Neural cell (in vitro differentiated cells): ENCODE data around the gene RNASE13. TPM values are rescaled to one million over a fixed set of nuclear protein-coding genes. Genes with fewer than 3 reads are reported as not detected.
A peak's percentile ranks its signal among the peaks of the same experiment; 100 is the strongest.

ENCODE experiments used
- H2AFZ ChIP-seq: fragments of 200-600, 300-800 bp; sonication (generic), shearing (Covaris generic); 2 replicates; pipeline ENCODE4 v1.6.0; 2014; ENCODE audit warnings: low read depth, mild to moderate bottlenecking, antibody characterized with exemption, low read length, moderate library complexity
- H3F3A ChIP-seq: fragments of 200-600 bp; shearing (Covaris generic); 2 replicates; pipeline ENCODE4 v1.6.1; 2016; ENCODE audit warnings: mild to moderate bottlenecking, moderate library complexity, mixed read lengths, antibody characterized with exemption, low read length; ENCODE audit not compliant: insufficient read depth, poor library complexity, severe bottlenecking
- H3K27ac ChIP-seq: fragments of 200-600, 300-800 bp; sonication (generic), shearing (Covaris generic); 2 replicates; pipeline ENCODE4 v1.5.1; 2014; ENCODE audit warnings: mild to moderate bottlenecking, low read length, moderate library complexity
- H3K27me3 ChIP-seq: fragments of 300-800, 200-600 bp; sonication (generic), shearing (Covaris generic); 2 replicates; pipeline ENCODE4 v1.6.0; 2014; ENCODE audit warnings: mild to moderate bottlenecking, low read depth, low read length, moderate library complexity; ENCODE audit not compliant: insufficient read depth
- H3K36me3 ChIP-seq: fragments of 300-800, 200-600 bp; sonication (generic), shearing (Covaris generic); 2 replicates; pipeline ENCODE4 v1.5.1; 2014; ENCODE audit warnings: mild to moderate bottlenecking, antibody characterized with exemption, low read length, moderate library complexity; ENCODE audit not compliant: insufficient read depth
- H3K4me2 ChIP-seq: fragments of 300-800, 200-600 bp; sonication (generic), shearing (Covaris generic); 2 replicates; pipeline ENCODE4 v1.6.0; 2014; ENCODE audit warnings: mild to moderate bottlenecking, low read length
- H3K4me3 ChIP-seq: fragments of 300-800, 200-600 bp; sonication (generic), shearing (Covaris generic); 2 replicates; pipeline ENCODE4 v1.5.1; 2014; ENCODE audit warnings: mild to moderate bottlenecking, low read length, moderate library complexity
- H3K79me2 ChIP-seq: fragments of 200-600 bp; shearing (Covaris generic); replicated peaks from 2 replicates; pipeline ENCODE4 v1.6.0; 2014; ENCODE audit warnings: mild to moderate bottlenecking, low read length, moderate library complexity; ENCODE audit not compliant: insufficient read depth
- H3K9ac ChIP-seq: fragments of 300-800, 200-600 bp; sonication (generic), shearing (Covaris generic); 2 replicates; pipeline ENCODE4 v1.6.1; 2016; ENCODE audit warnings: mild to moderate bottlenecking, low read length, mixed read lengths
- H3K9me2 ChIP-seq: fragments of 200-600 bp; shearing (Covaris generic); 2 replicates; pipeline ENCODE4 v1.6.1; 2016; ENCODE audit warnings: mild to moderate bottlenecking, low read length, mixed read lengths; ENCODE audit not compliant: insufficient read depth
- H3K9me3 ChIP-seq: fragments of 200-600, 300-800 bp; sonication (generic), shearing (Covaris generic); 2 replicates; pipeline ENCODE4 v1.6.1; 2016; ENCODE audit warnings: mild to moderate bottlenecking, mixed run types, low read length, moderate library complexity, mixed read lengths
- H4K20me1 ChIP-seq: fragments of 200-600 bp; shearing (Covaris generic); 2 replicates; pipeline ENCODE4 v1.6.1; 2016; ENCODE audit warnings: mild to moderate bottlenecking, mixed run types; ENCODE audit not compliant: insufficient read depth
- EZH2 ChIP-seq: fragments of 200-600, 300-800 bp; shearing (Covaris generic), sonication (generic); IDR thresholded peaks from 2 replicates; pipeline ENCODE4 v1.6.1; 2014; ENCODE audit warnings: antibody characterized with exemption, low read length, borderline replicate concordance, mild to moderate bottlenecking; ENCODE audit not compliant: insufficient read depth, poor library complexity, severe bottlenecking
- MXI1 ChIP-seq: fragments of 450-650 bp; conservative IDR thresholded peaks from 2 replicates; pipeline ENCODE4 v1.6.1; 2014; ENCODE audit warnings: antibody characterized with exemption, mild to moderate bottlenecking; ENCODE audit not compliant: poor library complexity, severe bottlenecking
- POLR2AphosphoS5 ChIP-seq: IDR thresholded peaks from 2 replicates; pipeline ENCODE4 v1.6.1; 2012
- RAD21 ChIP-seq: fragments of 450-650 bp; conservative IDR thresholded peaks from 2 replicates; pipeline ENCODE4 v1.6.1; 2014; ENCODE audit warnings: antibody characterized with exemption, mild to moderate bottlenecking, moderate library complexity
- SMC3 ChIP-seq: fragments of 450-650 bp; conservative IDR thresholded peaks from 2 replicates; pipeline ENCODE4 v1.6.1; 2014; ENCODE audit warnings: antibody characterized with exemption, mild to moderate bottlenecking, moderate library complexity; ENCODE audit not compliant: poor library complexity
- TAF1 ChIP-seq: IDR thresholded peaks from 2 replicates; pipeline ENCODE4 v1.6.1; 2012; ENCODE audit warnings: low read depth
- polyA plus RNA-seq: library from polyadenylated mRNA; depleted of rRNA; stranded (reverse); fragments of >200 nt; gene quantifications from 2 replicates; pipeline ENCODE4 v1.2.3, GENCODE V29; 2014
- TF ChIP-seq, protein P1 (sequence below): IDR thresholded peaks from 2 replicates; pipeline ENCODE4 v1.6.1; 2012; ENCODE audit warnings: borderline replicate concordance
- TF ChIP-seq, protein P2 (sequence below): fragments of 450-650 bp; IDR thresholded peaks from 2 replicates; pipeline ENCODE4 v1.5.1; 2014; ENCODE audit warnings: antibody characterized with exemption, mild to moderate bottlenecking, moderate library complexity; ENCODE audit not compliant: poor library complexity, severe bottlenecking

RNASE13 gene
- polyA plus RNA-seq, 1 donor from 2014 or later, result not detected

DNA sequence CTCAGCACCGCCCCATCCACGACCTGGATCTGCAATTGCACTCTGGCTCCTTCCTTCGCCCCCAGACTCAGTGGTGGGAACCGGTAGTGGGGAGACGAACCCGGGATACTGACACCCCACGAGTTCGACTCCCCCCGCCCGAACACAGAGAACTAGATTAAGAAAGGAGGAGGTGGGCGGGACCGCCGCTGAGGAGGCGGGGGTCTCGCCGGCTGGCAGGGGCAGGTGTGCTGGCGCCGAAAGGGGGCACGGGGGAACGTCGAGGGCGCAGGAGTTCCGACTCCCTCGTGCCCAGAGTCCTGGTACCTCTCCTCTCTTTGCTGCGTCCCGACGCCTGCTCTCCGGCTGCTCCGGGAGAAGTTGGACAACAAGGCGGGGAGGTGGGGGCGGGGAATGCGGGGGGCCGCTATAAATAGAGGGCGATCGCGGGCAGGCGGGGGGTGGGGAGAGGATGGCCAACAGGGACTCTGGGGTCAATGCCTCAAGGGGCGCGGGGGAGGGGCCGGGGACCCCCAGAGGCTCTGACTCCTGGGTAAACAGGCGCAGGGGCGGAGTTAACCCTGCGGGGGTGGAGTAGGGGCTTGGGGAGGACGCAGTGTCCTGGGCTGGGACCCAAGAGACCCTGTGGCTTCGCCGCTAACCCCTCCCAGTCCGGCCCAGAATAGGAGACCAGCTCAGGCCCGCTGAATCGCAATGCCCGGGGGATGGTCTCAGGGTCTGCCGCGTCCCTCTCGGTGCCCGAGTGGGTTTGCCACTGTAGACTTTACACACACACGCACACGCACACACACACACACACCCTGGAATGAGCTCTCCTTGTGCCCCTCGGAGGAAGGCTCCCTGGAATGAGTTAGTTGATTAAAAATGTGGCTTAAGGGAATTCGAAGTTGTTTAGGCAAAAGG, 9.0 kb downstream of the RNASE13 start:
- Histone ChIP-seq H3K27ac (no peak overlapping the region), H3K9ac (peak overlapping the region; percentile 69), H3K4me2 (no peak overlapping the region), H3K4me3 (peak overlapping the region; percentile 77), H3K36me3 (no peaks in the 10 kb centered on the region), H3K79me2 (no peaks in the 10 kb centered on the region), H2AFZ (no peak overlapping the region), H3K9me3 (no peaks in the 10 kb centered on the region), H3F3A (no peaks in the 10 kb centered on the region), H3K9me2 (no peaks in the 10 kb centered on the region), H3K27me3 (peaks cover 19% of the 10 kb centered on the region), H4K20me1 (no peaks in the 10 kb centered on the region)
- TF ChIP-seq, protein P1, sequence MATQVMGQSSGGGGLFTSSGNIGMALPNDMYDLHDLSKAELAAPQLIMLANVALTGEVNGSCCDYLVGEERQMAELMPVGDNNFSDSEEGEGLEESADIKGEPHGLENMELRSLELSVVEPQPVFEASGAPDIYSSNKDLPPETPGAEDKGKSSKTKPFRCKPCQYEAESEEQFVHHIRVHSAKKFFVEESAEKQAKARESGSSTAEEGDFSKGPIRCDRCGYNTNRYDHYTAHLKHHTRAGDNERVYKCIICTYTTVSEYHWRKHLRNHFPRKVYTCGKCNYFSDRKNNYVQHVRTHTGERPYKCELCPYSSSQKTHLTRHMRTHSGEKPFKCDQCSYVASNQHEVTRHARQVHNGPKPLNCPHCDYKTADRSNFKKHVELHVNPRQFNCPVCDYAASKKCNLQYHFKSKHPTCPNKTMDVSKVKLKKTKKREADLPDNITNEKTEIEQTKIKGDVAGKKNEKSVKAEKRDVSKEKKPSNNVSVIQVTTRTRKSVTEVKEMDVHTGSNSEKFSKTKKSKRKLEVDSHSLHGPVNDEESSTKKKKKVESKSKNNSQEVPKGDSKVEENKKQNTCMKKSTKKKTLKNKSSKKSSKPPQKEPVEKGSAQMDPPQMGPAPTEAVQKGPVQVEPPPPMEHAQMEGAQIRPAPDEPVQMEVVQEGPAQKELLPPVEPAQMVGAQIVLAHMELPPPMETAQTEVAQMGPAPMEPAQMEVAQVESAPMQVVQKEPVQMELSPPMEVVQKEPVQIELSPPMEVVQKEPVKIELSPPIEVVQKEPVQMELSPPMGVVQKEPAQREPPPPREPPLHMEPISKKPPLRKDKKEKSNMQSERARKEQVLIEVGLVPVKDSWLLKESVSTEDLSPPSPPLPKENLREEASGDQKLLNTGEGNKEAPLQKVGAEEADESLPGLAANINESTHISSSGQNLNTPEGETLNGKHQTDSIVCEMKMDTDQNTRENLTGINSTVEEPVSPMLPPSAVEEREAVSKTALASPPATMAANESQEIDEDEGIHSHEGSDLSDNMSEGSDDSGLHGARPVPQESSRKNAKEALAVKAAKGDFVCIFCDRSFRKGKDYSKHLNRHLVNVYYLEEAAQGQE, result no peak
- TF ChIP-seq SMC3 (no peak), POLR2AphosphoS5 (no peak), TAF1 (peak; percentile 14), MXI1 (no peak), EZH2 (no peak)
- TF ChIP-seq, protein P2, sequence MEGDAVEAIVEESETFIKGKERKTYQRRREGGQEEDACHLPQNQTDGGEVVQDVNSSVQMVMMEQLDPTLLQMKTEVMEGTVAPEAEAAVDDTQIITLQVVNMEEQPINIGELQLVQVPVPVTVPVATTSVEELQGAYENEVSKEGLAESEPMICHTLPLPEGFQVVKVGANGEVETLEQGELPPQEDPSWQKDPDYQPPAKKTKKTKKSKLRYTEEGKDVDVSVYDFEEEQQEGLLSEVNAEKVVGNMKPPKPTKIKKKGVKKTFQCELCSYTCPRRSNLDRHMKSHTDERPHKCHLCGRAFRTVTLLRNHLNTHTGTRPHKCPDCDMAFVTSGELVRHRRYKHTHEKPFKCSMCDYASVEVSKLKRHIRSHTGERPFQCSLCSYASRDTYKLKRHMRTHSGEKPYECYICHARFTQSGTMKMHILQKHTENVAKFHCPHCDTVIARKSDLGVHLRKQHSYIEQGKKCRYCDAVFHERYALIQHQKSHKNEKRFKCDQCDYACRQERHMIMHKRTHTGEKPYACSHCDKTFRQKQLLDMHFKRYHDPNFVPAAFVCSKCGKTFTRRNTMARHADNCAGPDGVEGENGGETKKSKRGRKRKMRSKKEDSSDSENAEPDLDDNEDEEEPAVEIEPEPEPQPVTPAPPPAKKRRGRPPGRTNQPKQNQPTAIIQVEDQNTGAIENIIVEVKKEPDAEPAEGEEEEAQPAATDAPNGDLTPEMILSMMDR, result peak; percentile 16

DNA sequence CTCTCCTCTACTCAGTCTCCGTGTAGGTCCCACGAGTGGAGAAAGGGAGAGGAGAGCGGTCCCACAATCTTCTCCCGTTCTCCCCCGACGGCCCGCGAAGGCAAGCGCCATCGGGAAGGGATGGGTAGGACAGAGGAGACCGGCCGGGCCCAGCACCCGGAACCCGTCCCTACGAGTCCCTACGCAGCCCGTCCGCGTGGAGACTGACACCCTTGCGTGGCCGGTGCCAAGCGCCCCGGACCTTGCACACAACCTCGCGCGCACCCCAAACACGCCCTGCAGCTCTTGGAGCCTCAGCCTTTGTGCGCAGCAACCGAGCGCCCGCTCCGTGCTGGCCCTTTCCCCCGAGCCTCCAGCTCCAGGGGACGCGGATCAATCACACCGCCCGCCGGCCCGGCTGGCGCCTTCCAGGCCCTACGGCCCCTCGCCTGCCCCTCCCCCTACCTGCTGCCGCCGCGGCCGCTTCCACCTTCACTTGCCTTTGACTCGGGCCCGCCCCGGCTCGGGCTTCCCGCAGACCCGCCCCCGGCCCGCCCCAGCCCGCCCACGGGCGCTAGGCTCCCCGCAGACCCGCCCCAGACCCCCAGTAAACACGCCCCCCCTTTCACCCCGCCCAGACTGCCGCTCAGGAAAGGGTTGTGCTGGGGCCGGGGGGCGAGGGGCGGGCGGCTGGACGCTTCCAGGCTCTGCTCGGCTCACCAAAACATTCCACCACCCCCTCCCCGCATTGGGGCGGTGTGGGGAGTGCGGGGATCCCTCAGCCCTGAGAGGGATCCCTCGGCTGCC, 9.8 kb downstream of the RNASE13 start, which contains the start of gene NDRG2:
Gene NDRG2, minus strand, starts transcription at position 477 of the 786 bp plus-strand sequence. CDS start 1,746 bp downstream, outside the sequence.
- no peak within 1 kb of the TSS for H3K27ac ChIP-seq
- H3K9ac ChIP-seq, result peak within 1 kb of the TSS; percentile 69
- H2AFZ ChIP-seq, result peak within 1 kb of the TSS; percentile 45
- H3K9me2 ChIP-seq, result no peaks in the 10 kb centered on the region
- H3K4me3 ChIP-seq, result peak within 1 kb of the TSS; percentile 77
- TF ChIP-seq, protein P2, result no peak
- peak; percentile 48 for TF ChIP-seq MXI1
- peak; percentile 46 for TF ChIP-seq POLR2AphosphoS5
- TF ChIP-seq SMC3, result peak; percentile 33
- peak; percentile 8 for TF ChIP-seq RAD21
- TF ChIP-seq TAF1, result no peak
- no peaks in the 10 kb centered on the region for H3F3A ChIP-seq
- no peaks in the 10 kb centered on the region for H4K20me1 ChIP-seq
- peaks cover 19% of the 10 kb centered on the region for H3K27me3 ChIP-seq
- peak within 1 kb of the TSS; percentile 48 for H3K4me2 ChIP-seq
- no peaks in the 10 kb centered on the region for H3K9me3 ChIP-seq
- H3K36me3 ChIP-seq, result no peaks in the 10 kb centered on the region
- H3K79me2 ChIP-seq, result no peaks in the 10 kb centered on the region
